ENCODE measurements around the gene PRKD1.

PRKD1 gene

GRCh38 chr14:29681316-29681715, 246.3 kb downstream of the PRKD1 start:
- DNase-seq (ENCODE audit: low read depth in 1 of 2, low spot score in 1 of 2), result no peak

GRCh38 chr14:29674566-29675285, 252.9 kb downstream of the PRKD1 start:
- DNase-seq (ENCODE audit: low read depth in 1 of 2, low spot score in 1 of 2), result no peak

- no peak for DNase-seq (ENCODE audit: low read depth in 1 of 2, low spot score in 1 of 2)
These were observed 254.8 kb downstream of the PRKD1 start for GRCh38 chr14:29672831-29673230.

GRCh38 chr14:29671034-29671433, 256.6 kb downstream of the PRKD1 start:
- no peak for DNase-seq (ENCODE audit: low read depth in 1 of 2, low spot score in 1 of 2)

GRCh38 chr14:29668201-29668600, 259.4 kb downstream of the PRKD1 start:
- no peak for DNase-seq (ENCODE audit: low read depth in 1 of 2, low spot score in 1 of 2)

- DNase-seq (ENCODE audit: low read depth in 1 of 2, low spot score in 1 of 2), result no peak
These were observed 263.1 kb downstream of the PRKD1 start for GRCh38 chr14:29664515-29664914.

GRCh38 chr14:29663281-29663801, 264.3 kb downstream of the PRKD1 start:
- DNase-seq (ENCODE audit: low read depth in 1 of 2, low spot score in 1 of 2), result no peak

GRCh38 chr14:29654901-29655550, 272.6 kb downstream of the PRKD1 start:
- no peak for DNase-seq (ENCODE audit: low read depth in 1 of 2, low spot score in 1 of 2)

- DNase-seq (ENCODE audit: low read depth in 1 of 2, low spot score in 1 of 2), result no peak
These were observed 274.3 kb downstream of the PRKD1 start for GRCh38 chr14:29653303-29653702.

GRCh38 chr14:29652571-29652970, 275.1 kb downstream of the PRKD1 start:
- DNase-seq (ENCODE audit: low read depth in 1 of 2, low spot score in 1 of 2), result no peak

GRCh38 chr14:29650554-29651269, 276.9 kb downstream of the PRKD1 start:
- DNase-seq (ENCODE audit: low read depth in 1 of 2, low spot score in 1 of 2), result no peak

- no peak for DNase-seq (ENCODE audit: low read depth in 1 of 2, low spot score in 1 of 2)
These were observed 278.5 kb downstream of the PRKD1 start for GRCh38 chr14:29649170-29649569.

GRCh38 chr14:29648045-29648444, 279.6 kb downstream of the PRKD1 start:
- DNase-seq (ENCODE audit: low read depth in 1 of 2, low spot score in 1 of 2), result no peak

- DNase-seq (ENCODE audit: low read depth in 1 of 2, low spot score in 1 of 2), result no peak
These were observed 282.5 kb downstream of the PRKD1 start for GRCh38 chr14:29645117-29645516.

GRCh38 chr14:29643433-29644211, 284.0 kb downstream of the PRKD1 start:
- DNase-seq (ENCODE audit: low read depth in 1 of 2, low spot score in 1 of 2), result no peak

- no peak for DNase-seq (ENCODE audit: low read depth in 1 of 2, low spot score in 1 of 2)
These were observed 290.2 kb downstream of the PRKD1 start for GRCh38 chr14:29637411-29637810.

- no peak for DNase-seq (ENCODE audit: low read depth in 1 of 2, low spot score in 1 of 2)
These were observed 290.8 kb downstream of the PRKD1 start for GRCh38 chr14:29636870-29637269.

GRCh38 chr14:29630566-29631160, 297.0 kb downstream of the PRKD1 start:
- no peak for DNase-seq (ENCODE audit: low read depth in 1 of 2, low spot score in 1 of 2)

GRCh38 chr14:29629839-29630238, 297.8 kb downstream of the PRKD1 start:
- DNase-seq (ENCODE audit: low read depth in 1 of 2, low spot score in 1 of 2), result no peak

- no peak for DNase-seq (ENCODE audit: low read depth in 1 of 2, low spot score in 1 of 2)
These were observed 300.5 kb downstream of the PRKD1 start for GRCh38 chr14:29627137-29627536.
